ENCODE data around the gene IMPDH2. TPM values are rescaled to one million over a fixed set of nuclear protein-coding genes. Genes with fewer than 3 reads are reported as not detected.

The IMPDH2 gene
- total and polyA plus RNA-seq, 2 experiments from 2014 or later = 198 to 314 TPM

- peaks cover 4% of the 10 kb centered on the region; the same call in 1 of the 2 replicates for H3K4me1 ChIP-seq (ENCODE audit: insufficient read depth)
- H3K79me2 ChIP-seq (replicated peaks; ENCODE audit: insufficient read depth) = peaks cover 3% of the 10 kb centered on the region; the same call in 1 of the 2 replicates
- no peaks in the 10 kb centered on the region for H3K27me3 ChIP-seq (ENCODE audit: insufficient read depth)
- no peaks in the 10 kb centered on the region for H3K9me2 ChIP-seq (ENCODE audit: insufficient read depth)
- H3F3A ChIP-seq (replicated peaks; ENCODE audit: low read depth) = 0 out of 2 replicates have a peak, but pooled peaks cover 10% of the 10 kb centered on the region
- no peak overlapping the region for H3K4me2 ChIP-seq
- H3K4me3 Mint-ChIP-seq = no peak overlapping the region
- ATAC-seq (no peak), DNase-seq (ENCODE audit: low spot score) (no peak)
- H4K20me1 ChIP-seq (replicated peaks; ENCODE audit: insufficient read depth) = peaks cover 25% of the 10 kb centered on the region
- H3K36me3 ChIP-seq (ENCODE audit: insufficient read depth) = peaks cover 22% of the 10 kb centered on the region
- peaks cover 28% of the 10 kb centered on the region for H3K27me3 Mint-ChIP-seq (ENCODE audit: insufficient read depth, low read depth, poor library complexity)
- no peak overlapping the region for H3K4me3 ChIP-seq
- H3K27ac ChIP-seq (ENCODE audit: low read depth) = no peak overlapping the region
- TF ChIP-seq ZNF462 (CRISPR knock-in tag; IDR thresholded peaks at IDR 0.05) = no peak
- no peak for TF ChIP-seq NANOG (IDR thresholded peaks at IDR 0.05; ENCODE audit: borderline replicate concordance)
- H3K36me3 Mint-ChIP-seq (ENCODE audit: low read depth) = peaks cover 66% of the 10 kb centered on the region
- no peaks in the 10 kb centered on the region for H3K9me3 Mint-ChIP-seq
- H3K27ac Mint-ChIP-seq = no peak overlapping the region
- H3K4me1 Mint-ChIP-seq = peaks cover 10% of the 10 kb centered on the region
- H2AFZ ChIP-seq = no peak overlapping the region
These were observed 44.5 kb downstream of the IMPDH2 start for GRCh38 chr3:48984663-48985062.

DNA sequence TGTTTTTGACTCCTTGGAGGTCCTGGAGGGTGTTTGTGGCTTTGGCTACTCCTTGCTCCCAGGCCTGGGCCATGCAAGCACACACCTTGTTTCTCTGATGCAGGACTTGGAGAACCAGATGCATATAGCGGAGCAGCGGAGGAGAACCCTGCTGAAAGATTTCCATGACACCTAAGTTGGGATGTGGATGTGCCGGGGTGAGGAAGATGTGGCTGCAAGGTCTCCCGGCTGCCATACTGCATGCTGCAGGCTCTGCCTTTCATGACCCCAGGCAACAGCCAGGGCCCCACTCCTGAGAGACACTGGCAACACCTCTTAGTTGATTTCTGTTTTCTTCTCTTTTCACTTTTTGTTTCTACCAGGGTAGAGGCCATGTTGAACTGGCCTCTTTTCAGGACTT, 46.1 kb downstream of the IMPDH2 start:
- no peak overlapping the region for H3K27ac ChIP-seq (ENCODE audit: low read depth)
- no peaks in the 10 kb centered on the region for H3K27me3 ChIP-seq (ENCODE audit: insufficient read depth)
- no peaks in the 10 kb centered on the region for H3K9me2 ChIP-seq (ENCODE audit: insufficient read depth)
- H3K4me1 ChIP-seq (ENCODE audit: insufficient read depth) = no peaks in the 10 kb centered on the region
- H3K4me3 Mint-ChIP-seq = no peak overlapping the region
- H3K4me1 Mint-ChIP-seq = peaks cover 3% of the 10 kb centered on the region
- H3F3A ChIP-seq (replicated peaks; ENCODE audit: low read depth) = 0 out of 2 replicates have a peak, but pooled peaks cover 15% of the 10 kb centered on the region
- H2AFZ ChIP-seq = no peak overlapping the region
- peaks cover 28% of the 10 kb centered on the region for H4K20me1 ChIP-seq (replicated peaks; ENCODE audit: insufficient read depth)
- no peak overlapping the region for H3K27ac Mint-ChIP-seq
- peaks cover 69% of the 10 kb centered on the region for H3K36me3 Mint-ChIP-seq (ENCODE audit: low read depth)
- no peak overlapping the region for H3K4me2 ChIP-seq
- no peaks in the 10 kb centered on the region for H3K9me3 Mint-ChIP-seq
- DNase-seq (ENCODE audit: low spot score) (no peak), ATAC-seq (no peak)
- H3K36me3 ChIP-seq (ENCODE audit: insufficient read depth) = peaks cover 26% of the 10 kb centered on the region
- peaks cover 19% of the 10 kb centered on the region for H3K27me3 Mint-ChIP-seq (ENCODE audit: insufficient read depth, low read depth, poor library complexity)
- H3K79me2 ChIP-seq (replicated peaks; ENCODE audit: insufficient read depth) = no peaks in the 10 kb centered on the region; the same call in 1 of the 2 replicates
- no peak overlapping the region for H3K4me3 ChIP-seq
- no peak for TF ChIP-seq EZH2phosphoT487 (IDR thresholded peaks at IDR 0.05; ENCODE audit: unreplicated experiment)
